Gastrocnemius medialis (tissue), 4 donors: ENCODE measurements around the gene ARNT2. TPM values are rescaled to one million over a fixed set of nuclear protein-coding genes. Genes with fewer than 3 reads are reported as not detected.

ENCODE experiments used
- ATAC-seq, 2 donors: fragments of 150-250 bp; one replicate each; pipeline ENCODE4 v1.9.1; 2016
- DNase-seq, 2 donors: peaks; one replicate each; pipeline ENCODE4 v3.0.0-alpha.2; 2019
- H3K27ac ChIP-seq, 4 donors: fragments of 200-600 bp; sonication (generic); 1 replicate in 1 of 4; 2 replicates in 3 of 4; pipeline ENCODE4 v1.5.1; 2016 to 2018; ENCODE audit warnings: mild to moderate bottlenecking in 2 of 4, moderate library complexity in 1 of 4
- H3K27me3 ChIP-seq, 3 donors: fragments of 200-600 bp; sonication (generic) in 2 of 3; 1 replicate in 1 of 3; 2 replicates in 2 of 3; pipeline versions ENCODE4 v1.5.1 to v1.6.0; 2016 to 2019; ENCODE audit warnings: mild to moderate bottlenecking in 1 of 3, moderate library complexity in 1 of 3
- H3K36me3 ChIP-seq, 2 donors: fragments of 200-600 bp; sonication (generic) in 1 of 2; one replicate each; pipeline ENCODE4 v1.5.1; 2017 to 2018
- H3K4me1 ChIP-seq, 2 donors: fragments of 200-600 bp; sonication (generic) in 1 of 2; one replicate each; pipeline ENCODE4 v1.5.1; 2016 to 2017; ENCODE audit warnings: mild to moderate bottlenecking in 2 of 2
- H3K4me3 ChIP-seq, 4 donors: fragments of 200-600 bp; sonication (generic) in 3 of 4; 1 replicate in 1 of 4; 2 replicates in 3 of 4; pipeline ENCODE4 v1.5.1; 2016 to 2019; ENCODE audit warnings: mild to moderate bottlenecking in 2 of 4
- H3K9me3 ChIP-seq, 3 donors: fragments of 200-600 bp; sonication (generic) in 2 of 3; 1 replicate in 1 of 3; 2 replicates in 2 of 3; pipeline ENCODE4 v1.5.1; 2016 to 2019
- CTCF ChIP-seq, 5 experiments: fragments of 450-650 bp in 3 of 5; fragments of 200-600 bp in 2 of 5; sonication (generic) in 2 of 5; IDR thresholded peaks in 4 of 5; conservative IDR thresholded peaks in 1 of 5; 1 replicate in 4 of 5; 2 replicates in 1 of 5; pipeline ENCODE4 v1.5.1; 2016 to 2019; ENCODE audit warnings: antibody characterized with exemption in 5 of 5, mild to moderate bottlenecking in 3 of 5, moderate library complexity in 3 of 5
- POLR2A ChIP-seq, 2 donors: fragments of 450-650 bp; IDR thresholded peaks; one replicate each; pipeline ENCODE4 v1.6.1; 2017; ENCODE audit warnings: antibody characterized with exemption in 2 of 2, mild to moderate bottlenecking in 2 of 2, moderate library complexity in 2 of 2
- in situ Hi-C, 4 donors: fragments of 200-750 bp; cut with MboI; loops; one replicate each; pipeline versions ENCODE4 v1.15.0 to v1.8.0; 2017; ENCODE audit warnings: low sequenced_read_pairs in 4 of 4
- intact Hi-C: fragments of 100-400 bp; cut with DNase I; formaldehyde crosslinking; loops from one replicate; pipeline ENCODE4 v1.15.1; 2023; ENCODE audit warnings: low total_unique reads
- total RNA-seq, 4 donors: library from RNA; depleted of rRNA; stranded (reverse); fragments of >200 nt; gene quantifications; one replicate each; pipeline versions ENCODE4 v1.1.0 to v1.2.3, GENCODE V29; 2016

The ARNT2 gene
- total RNA-seq, 4 donors from 2014 or later = 4.1 to 23.5 (median 6.6) TPM

DNA sequence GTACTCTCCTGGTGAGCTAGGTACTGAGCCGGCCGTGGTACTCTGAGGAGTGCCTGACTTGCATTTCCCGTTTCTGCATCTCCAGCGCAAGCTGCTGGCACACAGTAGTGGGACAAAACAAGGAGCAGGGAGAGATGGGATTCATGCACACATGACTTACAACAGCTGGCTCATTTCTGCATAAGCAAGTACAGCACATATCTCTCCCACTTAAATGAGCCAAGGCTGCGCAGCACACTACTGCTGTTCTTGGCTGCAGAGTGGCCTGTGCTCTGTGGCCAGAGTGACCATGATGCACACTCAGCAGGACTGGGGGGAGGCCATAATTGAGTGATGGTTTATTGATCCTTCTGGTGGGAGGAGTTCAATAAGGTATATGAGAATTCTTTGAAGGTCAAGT lies 231.8 kb downstream of the ARNT2 start:
- Histone ChIP-seq H3K9me3 (peaks cover 0 to 3% (median 0%) of the 10 kb centered on the region in 3 donors), H3K4me3 (no peak overlapping the region), H3K27me3 (no peaks in the 10 kb centered on the region), H3K36me3 (no peaks in the 10 kb centered on the region), H3K27ac (no peak overlapping the region), H3K4me1 (peaks cover 0 to 3% of the 10 kb centered on the region in 2 donors)
- intact Hi-C loops = no loop called here
- DNase-seq = no peak
- TF ChIP-seq POLR2A (IDR thresholded peaks at IDR 0.05) = no peak
- no peak for TF ChIP-seq CTCF (IDR thresholded peaks at IDR 0.05 in 4 of 5, conservative IDR thresholded peaks at IDR 0.05 in 1 of 5)
- ATAC-seq = no peak
- in situ Hi-C loops = no loop called here

GRCh38 chr15:80636675-80637074 lies 232.5 kb downstream of the ARNT2 start:
- Histone ChIP-seq H3K36me3 (no peaks in the 10 kb centered on the region), H3K4me3 (no peak overlapping the region), H3K9me3 (peaks cover 0 to 4% (median 0%) of the 10 kb centered on the region in 3 donors), H3K27ac (no peak overlapping the region), H3K27me3 (no peaks in the 10 kb centered on the region), H3K4me1 (peaks cover 0 to 3% of the 10 kb centered on the region in 2 donors)
- ATAC-seq (no peak), DNase-seq (no peak)
- TF ChIP-seq POLR2A (IDR thresholded peaks at IDR 0.05) (no peak), CTCF (IDR thresholded peaks at IDR 0.05 in 4 of 5, conservative IDR thresholded peaks at IDR 0.05 in 1 of 5) (no peak)
- in situ Hi-C loops = no loop called here
- intact Hi-C loops = no loop called here

GRCh38 chr15:80637747-80638146 lies 233.6 kb downstream of the ARNT2 start:
- no peak for ATAC-seq
- no peak for DNase-seq
- in situ Hi-C loops = no loop called here

DNA sequence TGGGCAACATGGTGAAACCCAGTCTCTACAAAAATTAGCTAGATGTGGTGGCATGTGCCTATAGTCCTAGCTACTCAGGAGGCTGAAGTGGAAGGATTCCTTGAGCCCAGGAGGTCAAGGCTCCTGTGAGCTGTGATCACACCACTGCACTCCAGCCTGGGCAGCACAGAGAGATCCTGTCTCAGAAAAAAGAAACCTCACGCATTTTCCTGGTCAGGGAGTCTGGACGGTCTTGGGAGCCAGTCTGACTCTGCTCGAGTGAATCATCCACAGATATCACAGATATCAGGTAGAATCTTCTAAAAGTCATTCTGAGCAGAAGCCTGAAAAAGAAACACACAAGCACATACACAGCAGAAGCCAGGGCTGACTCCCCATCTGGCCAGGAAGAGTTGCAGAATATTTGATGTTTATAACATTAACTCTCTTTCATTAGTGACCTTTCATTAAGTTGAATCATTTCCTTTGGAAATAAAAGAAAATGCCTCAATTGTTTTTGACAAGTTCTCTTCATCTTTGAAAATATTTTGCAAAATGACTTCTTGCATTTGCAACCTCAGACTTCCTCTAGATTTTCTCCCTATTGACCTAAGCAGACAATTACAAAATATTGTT lies 234.5 kb downstream of the ARNT2 start:
- intact Hi-C loops (no loop called here), in situ Hi-C loops (no loop called here)
- TF ChIP-seq POLR2A (IDR thresholded peaks at IDR 0.05) = no peak
- TF ChIP-seq CTCF (IDR thresholded peaks at IDR 0.05 in 4 of 5, conservative IDR thresholded peaks at IDR 0.05 in 1 of 5) = no peak
- DNase-seq (no peak), ATAC-seq (no peak)
- no peaks in the 10 kb centered on the region for H3K36me3 ChIP-seq
- no peak overlapping the region for H3K4me3 ChIP-seq
- peaks cover 0 to 3% of the 10 kb centered on the region in 2 donors for H3K4me1 ChIP-seq
- H3K27ac ChIP-seq = no peak overlapping the region
- H3K9me3 ChIP-seq = peaks cover 0 to 4% (median 0%) of the 10 kb centered on the region in 3 donors
- H3K27me3 ChIP-seq = no peaks in the 10 kb centered on the region

More at GRCh38 chr15:80637747-80638146, 233.6 kb downstream of the ARNT2 start:
- Histone ChIP-seq H3K27ac (no peak overlapping the region), H3K9me3 (peaks cover 0 to 4% (median 0%) of the 10 kb centered on the region in 3 donors), H3K36me3 (no peaks in the 10 kb centered on the region), H3K27me3 (no peaks in the 10 kb centered on the region), H3K4me1 (peaks cover 0 to 3% of the 10 kb centered on the region in 2 donors), H3K4me3 (no peak overlapping the region)
- TF ChIP-seq POLR2A (IDR thresholded peaks at IDR 0.05) (no peak), CTCF (IDR thresholded peaks at IDR 0.05 in 4 of 5, conservative IDR thresholded peaks at IDR 0.05 in 1 of 5) (no peak)
- intact Hi-C loops = no loop called here

- Histone ChIP-seq H3K4me3 (no peak overlapping the region), H3K36me3 (no peaks in the 10 kb centered on the region), H3K9me3 (peaks cover 0 to 4% (median 0%) of the 10 kb centered on the region in 3 donors), H3K27ac (no peak overlapping the region), H3K4me1 (peaks cover 0 to 3% of the 10 kb centered on the region in 2 donors), H3K27me3 (no peaks in the 10 kb centered on the region)
- TF ChIP-seq CTCF (IDR thresholded peaks at IDR 0.05 in 4 of 5, conservative IDR thresholded peaks at IDR 0.05 in 1 of 5) (no peak), POLR2A (IDR thresholded peaks at IDR 0.05) (no peak)
- intact Hi-C loops (no loop called here), in situ Hi-C loops (no loop called here)
- ATAC-seq (no peak), DNase-seq (no peak)
Measured at GRCh38 chr15:80639168-80639555, 235.0 kb downstream of the ARNT2 start.
